GOT3 (cell line): ENCODE data around the gene PCDH9.

ENCODE experiments used
- DNase-seq: peaks from one replicate; lab custom pipeline; 2025; ENCODE audit warnings: mixed read lengths; lab: John Stamatoyannopoulos, UW

The PCDH9 gene

DNA sequence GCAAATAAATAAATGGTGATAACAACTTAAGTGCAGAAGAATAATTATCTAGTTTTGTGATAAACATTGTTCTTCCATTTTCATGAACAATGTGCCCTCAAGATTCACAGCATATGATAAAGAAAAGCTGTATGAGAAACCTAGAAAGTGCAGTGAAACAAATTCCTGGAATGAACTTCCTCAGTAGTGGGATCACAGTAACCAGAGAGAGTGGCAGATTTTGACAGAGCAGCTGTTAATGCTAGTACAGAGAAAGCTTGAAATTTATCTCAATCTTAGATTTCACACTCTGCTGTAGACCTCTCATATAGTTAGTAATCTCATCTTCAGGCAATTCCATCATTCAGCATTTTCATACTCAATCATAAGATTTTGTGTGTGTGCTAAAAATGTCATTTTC, 664.9 kb downstream of the PCDH9 start:
- no peak for DNase-seq

DNA sequence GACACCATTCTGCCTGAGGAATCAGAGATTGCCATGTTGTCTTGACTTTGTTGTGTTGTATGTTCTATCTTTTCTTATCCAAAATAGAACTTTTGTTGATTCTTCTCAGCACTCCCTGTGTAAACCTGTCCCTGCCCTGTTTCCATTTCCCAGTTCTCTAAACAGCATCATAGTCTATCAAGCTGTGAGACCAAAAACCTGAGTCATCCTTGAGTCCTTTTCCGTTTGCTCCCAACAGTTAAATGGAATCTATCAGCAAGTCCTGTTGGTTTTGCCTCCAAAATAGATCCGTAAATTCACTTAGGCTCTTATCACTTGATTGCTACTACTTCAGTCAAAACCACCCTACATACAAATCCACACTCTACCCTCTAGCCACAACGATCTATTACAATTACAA, 667.1 kb downstream of the PCDH9 start:
- no peak for DNase-seq

DNA sequence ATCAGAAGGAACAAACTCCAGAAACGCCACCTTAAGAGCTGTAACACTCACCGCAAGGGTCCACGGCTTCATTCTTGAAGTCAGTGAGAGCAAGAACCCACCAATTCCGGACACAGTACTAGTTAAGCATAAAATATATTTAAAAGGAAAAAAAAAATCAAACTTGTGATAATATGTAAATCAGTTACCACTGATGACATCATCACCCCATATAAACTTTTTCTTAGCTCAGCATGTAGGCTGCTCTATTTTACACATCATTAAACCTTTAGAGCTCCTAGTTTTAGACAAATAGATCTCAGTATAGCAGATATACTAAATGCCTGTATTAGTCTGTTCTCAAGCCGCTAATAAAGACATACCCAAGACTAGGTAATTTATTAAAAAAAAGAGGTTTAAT, 668.1 kb downstream of the PCDH9 start:
- DNase-seq: no peak

DNA sequence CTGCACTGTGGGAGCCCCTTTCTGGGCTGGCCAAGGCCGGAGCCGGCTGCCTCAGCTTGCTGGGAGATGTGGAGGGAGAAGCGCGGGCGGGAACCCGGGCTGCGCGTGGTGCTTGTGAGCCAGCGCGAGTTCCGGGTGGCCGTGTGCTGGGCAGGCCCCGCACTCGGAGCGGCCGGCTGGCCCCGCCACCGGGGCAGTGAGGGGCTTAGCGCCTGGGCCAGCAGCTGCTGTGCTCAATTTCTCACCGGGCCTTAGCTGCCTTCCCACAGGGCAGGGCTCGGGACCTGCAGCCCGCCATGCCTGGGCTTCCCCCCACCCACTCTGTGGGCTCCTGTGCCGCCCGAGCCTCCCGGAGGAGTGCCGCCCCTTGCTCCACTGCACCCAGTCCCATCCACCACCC, 669.1 kb downstream of the PCDH9 start:
- DNase-seq: no peak

DNA sequence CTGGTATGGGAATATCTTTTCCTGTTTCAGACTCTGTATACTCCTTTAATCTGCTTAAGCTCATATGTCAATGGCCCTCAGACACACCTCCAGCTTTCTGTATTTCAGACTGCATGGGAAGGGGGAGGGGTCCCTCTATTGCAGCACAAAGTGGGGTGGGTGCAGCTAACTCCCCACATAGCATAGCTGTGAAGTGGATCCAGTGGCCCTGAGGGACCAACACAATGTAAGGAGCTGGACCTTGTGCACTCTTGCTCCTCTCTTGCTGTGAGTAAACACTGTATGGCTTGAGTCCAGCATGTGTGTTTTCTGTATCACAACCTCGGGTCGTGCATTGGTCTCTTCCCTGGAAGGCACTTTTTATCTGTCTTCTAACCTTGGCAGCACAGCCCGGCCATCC, 669.9 kb downstream of the PCDH9 start:
- no peak for DNase-seq

DNA sequence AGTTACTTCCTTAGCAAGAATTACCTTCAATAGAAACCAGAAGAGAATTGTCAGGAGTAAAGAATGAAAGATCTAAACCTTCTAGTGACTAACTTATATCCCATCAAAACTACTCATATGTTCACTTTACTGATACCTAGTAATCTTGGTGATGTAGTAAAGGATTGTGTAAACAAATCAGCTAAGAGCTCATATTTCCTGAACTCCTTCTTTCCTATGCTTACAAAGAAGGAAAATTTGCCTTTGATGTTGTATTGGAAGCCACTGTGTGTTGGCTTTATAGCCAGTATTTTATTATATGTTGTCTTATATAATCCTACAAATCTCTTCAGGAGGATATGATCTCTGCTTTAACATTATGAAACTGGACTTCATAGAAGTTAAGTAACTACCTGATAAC, 671.0 kb downstream of the PCDH9 start:
- no peak for DNase-seq

DNA sequence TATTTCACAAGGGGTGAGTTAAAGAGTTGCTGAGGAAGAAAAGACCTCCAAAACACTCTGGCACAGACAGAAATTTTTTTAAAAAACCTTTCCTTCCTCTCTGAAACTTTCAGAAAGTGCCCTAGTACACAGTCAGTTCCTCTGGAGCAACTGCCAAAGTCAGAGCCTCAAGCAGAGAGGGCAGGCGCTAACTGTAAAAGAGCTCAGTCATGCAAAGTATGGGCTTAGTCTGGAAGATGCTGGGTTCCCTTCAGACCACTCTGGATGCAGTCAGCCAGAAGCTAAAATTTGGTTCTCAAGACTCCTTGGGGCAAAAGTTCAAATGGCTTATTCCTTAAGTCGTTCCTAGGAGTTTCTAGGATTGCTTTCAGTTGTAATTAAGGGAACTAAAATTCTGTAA, 671.6 kb downstream of the PCDH9 start:
- no peak for DNase-seq

DNA sequence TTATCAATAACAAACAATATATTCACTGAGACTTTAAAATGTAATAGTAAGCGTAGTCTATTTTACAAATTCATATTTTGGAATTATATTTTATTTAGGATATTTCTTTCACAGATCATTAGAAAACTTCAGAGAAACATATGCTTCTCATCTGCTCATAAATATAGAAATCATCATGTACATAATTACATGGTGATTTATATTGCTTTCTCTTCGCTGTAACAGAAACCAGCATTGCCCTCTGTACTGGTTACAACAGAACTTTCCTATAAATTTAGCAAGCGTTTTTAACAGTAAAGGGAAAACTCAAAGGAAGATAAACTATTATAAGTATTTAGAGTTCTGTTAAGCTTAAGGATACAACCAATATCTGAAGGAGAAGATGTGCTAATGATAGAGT, 672.8 kb downstream of the PCDH9 start:
- no peak for DNase-seq

DNA sequence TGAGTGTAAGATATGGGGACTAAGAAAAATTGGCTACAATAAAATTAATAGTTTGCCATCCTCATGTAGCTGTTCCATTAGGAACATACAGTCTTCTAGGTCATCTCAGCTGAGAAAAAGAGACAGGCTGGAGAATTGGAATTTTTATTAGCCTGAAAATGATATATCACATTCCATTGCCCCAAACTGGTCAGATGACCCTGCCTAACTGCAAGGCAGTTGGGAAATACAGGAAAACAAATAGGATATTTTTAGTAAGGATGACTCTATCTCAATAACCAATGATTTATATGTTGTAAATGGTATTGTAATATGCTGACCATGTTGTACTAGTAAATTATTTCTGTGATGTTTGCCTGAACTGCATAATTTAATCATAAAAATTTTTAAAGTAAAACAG, 673.8 kb downstream of the PCDH9 start:
- no peak for DNase-seq

DNA sequence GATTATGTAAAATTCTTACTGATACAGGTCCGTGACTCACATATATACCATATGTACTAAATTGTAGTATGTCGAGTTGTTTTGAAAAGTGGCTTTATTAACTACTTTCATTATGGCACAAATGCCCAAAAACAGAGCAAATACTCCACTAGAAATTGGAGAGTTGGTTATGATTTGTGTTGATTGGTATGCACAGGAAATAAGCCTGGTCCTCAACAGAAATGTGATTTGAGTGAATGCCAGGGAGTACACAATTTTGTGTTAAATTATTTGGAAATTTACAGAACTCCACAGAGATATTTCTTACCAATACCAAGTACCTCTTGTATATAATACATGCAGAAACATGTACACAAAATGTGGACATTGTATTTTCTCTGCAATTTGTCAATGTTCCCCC, 676.7 kb downstream of the PCDH9 start:
- no peak for DNase-seq

DNA sequence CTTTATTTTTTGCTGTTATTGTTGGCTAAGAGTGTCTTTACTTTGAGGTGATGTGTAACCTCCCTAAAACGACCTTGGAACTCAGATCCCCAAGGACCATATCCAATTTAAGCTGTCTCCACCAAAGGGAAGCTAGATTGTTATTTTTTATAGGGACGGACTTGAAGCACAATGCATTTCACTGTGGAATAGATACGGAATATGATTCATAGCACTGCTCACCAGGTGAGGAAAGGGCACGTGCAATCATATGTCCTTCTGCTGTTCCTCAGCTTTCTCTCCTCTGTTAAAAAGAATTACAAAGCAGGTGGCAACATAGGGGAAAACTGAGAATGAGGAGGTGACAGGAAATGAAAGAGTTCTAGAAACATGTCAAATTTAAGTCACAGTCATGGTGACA, 679.0 kb downstream of the PCDH9 start:
- no peak for DNase-seq

DNA sequence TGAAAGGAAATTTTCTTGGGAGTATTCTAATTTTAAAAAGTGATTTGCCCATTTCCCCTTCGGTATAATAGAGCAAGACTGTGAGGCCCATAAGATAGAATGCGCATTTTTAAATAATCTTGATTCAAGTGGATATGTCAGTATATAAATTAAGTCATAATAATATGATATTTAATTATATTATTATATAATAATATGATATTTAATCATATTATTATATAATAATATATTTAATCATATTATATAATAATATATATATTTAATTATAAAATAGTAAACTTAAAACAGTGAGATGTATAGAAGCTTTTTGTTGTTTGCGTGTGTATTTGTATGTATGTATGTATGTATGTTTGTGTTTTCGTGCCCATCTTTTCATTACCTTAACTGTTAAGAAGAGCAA, 682.5 kb downstream of the PCDH9 start:
- no peak for DNase-seq

DNA sequence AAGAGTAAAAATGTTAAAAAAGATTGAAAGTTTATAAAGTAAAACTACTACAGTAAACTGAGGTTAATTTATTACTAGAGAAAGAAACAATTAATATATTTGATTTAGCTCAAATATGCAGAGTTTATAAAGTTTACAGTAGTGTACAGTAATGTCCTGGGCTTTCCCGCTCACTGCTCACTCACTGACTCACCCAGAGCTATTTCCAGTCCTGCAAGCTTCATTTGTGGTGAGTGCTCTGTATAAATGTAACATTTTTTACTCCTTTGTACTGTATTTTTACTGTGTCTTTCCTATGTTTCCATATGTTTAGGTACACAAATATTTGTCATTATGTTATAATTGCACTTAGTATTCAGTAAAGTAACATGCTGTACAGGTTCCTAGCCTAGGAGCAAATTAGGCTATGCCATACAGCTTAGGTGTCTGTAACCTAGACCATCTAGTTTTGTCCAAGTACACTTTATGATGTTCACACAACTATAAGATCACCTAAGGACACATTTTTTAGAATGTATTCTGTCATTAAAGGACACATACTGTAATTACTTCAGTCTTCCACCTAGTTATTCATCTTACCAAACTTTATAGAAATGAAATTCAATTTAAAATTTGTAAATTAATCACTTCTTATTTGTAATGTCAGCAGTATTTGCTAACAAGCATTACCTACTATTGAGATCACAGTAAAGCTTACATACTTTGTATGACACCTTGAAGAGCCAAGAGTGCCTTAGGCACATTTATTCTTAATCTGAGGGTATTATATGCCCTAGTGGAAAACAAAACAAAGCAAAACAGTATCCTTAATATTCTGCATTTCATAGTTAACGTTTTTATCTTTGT, 683.4 kb downstream of the PCDH9 start:
- DNase-seq: no peak

DNA sequence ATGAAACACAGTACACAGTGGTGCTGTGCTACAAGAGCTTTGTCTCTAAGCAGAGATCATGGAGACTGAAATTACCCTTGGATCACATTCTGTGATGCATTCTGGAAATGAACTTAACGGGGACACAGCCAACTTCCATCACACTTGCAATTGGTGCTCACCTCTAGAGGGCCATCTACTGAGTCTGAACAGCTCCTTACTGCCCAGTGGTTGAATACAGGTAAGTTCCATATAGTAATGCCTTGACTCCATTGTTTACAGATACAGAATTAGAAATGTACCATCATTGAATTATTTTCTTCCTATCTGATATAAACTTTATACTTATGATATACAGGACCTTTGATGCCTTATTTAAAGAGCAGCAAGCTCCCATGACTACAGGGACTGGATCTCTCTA, 686.4 kb downstream of the PCDH9 start:
- no peak for DNase-seq

DNA sequence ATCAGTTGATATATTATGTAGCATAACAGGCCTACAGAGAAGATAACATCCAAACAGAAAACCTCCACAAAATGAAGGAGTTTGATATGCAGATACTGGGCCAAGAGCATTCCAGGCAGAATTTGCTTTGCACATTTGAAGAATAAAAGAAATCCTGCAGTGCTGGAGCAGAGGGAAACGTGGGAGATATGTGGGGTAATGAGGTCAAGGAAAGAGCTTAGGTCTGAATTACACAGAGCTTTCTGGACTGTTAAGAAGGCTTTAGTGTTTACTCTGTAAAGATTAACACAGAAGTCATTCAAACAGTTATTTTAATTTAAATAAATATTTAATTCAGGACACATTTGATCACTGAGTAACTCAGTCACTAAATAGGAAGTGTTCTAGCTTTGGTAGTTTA, 692.7 kb downstream of the PCDH9 start:
- no peak for DNase-seq

DNA sequence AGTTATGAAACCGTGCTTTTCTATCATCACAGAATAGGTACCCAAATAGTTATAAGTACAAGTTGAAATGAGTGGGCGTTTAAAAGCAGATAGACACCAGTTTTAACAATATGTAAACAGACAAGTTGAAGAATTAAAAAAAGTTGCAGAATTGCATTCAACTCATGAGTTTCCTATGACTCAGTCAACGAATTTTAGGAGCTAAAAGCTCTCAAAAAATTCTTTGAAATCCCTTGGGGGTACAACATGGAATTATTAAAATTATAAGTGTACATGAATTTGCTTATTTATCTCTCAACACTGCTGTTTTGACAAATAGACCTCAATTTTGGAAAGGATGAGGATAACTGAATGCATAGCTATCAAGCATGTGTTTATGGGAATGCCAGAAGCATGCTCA, 693.4 kb downstream of the PCDH9 start:
- DNase-seq: no peak

DNA sequence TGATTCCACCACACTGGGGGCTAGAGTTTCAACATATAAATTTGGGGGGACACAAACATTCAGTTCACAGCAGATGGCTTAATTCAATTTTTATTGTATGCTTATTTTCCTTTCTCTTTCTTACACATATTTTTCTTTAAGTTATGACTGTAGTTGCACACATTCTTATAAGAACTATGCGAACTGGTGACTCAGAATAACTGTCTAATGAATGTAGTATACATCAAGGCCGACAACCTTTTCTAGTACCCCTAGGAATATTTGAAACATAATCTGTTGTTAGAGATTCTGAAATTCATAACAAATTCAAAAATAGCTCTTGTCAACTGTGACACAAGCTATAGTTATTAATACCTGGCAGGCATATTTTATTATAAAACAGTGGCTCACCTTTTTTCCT, 695.6 kb downstream of the PCDH9 start:
- no peak for DNase-seq

DNA sequence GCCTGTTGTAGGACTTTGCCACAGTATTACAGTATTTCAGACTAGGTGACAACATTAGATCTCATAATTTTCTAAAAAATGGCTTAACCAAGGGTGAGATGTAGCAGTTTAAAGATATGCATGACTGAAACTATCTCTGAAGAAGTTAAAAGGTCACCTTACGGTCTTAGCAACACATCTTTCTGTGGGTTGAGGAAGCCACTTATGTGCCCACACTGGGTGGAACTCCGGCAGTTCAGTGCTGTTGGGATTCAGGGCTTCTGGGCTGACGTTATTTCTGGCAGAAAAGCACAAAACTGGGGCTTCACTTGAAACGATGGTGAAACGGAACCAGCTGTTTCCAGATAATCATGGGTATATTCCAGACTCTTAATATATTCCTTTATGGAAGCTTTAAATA, 697.3 kb downstream of the PCDH9 start:
- no peak for DNase-seq

DNA sequence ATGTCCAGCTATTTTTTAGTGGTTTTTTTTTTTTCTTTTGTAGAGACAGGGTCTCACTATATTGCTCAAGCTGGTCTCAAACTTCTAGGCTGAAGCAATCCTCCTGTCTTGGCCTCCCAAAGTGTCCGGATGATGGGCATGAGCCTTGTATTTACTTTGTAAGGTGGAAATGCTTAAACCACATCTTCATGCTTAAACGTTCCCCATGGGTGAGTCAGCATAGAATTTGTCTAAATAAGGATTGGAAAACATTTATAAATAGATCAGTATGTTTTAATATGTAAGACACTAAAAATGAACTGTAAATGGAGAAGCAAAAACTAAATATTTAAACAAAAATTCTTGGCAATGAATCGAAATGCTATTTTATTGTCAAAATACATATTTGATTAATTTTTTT, 698.0 kb downstream of the PCDH9 start:
- DNase-seq: no peak

DNA sequence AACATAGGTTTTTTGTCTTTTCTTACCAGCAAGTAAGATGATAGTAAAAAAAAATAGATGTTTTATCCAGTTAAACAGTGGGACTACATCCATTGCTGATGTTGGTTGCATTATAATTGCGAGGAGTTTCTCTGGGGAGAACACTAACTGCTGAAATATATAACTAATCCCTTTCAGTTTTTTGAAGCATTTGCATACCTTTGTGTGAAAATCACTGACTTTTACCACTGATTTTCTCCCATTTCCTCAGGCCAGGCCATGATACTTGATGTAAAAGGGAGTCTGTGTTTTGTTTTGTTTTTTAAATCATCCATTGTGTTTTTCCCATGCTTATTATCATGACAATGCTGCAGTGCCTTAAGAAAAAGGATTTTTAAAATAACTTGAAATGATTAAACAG, 699.5 kb downstream of the PCDH9 start:
- DNase-seq: no peak

DNA sequence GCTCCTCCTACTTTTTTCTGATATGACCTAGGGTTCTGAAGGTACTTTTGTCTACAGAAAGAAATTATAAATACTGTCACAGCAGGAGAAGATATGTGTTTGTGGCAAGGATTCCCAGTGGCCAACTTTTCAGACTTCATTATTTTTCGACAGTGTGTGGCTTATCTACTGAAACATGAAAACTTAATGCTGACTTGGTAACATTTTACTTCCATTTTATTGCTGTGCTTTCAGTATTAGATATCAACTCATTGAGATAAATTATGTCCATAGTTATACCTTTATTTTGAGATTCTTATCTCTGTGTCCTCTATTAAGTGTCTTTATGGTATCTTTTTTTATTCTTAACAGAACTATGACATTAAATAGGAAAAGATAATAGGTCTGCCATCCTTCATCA, 700.0 kb downstream of the PCDH9 start:
- DNase-seq: no peak

DNA sequence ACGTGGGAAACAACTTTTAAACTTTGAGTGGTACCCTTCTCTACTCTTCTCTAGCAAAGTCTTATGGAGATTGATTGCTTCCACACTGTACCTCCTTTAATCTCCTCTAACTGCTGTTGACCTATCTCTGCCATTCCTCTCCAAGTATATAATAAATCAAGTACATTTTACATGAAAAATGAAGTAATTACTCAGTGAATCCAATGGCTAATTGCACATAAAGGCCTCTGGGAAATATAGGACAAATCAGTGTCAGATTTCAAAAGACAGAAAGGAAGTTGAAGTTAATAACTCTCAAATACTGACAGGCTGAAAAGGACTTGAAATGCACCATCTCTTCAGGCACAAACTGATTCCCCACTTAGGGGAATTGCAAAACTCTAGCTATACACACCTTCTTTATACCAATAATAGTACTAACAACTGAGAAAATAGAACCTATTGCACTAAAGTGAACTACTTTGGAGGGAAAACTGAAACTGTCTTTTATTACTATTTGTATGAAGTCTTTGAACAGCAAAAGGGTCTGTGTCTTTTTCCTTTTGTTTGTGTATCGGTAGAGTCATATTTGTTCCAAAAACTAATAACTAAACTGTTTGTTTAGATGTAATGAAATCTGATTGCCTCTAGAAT, 701.1 kb downstream of the PCDH9 start:
- DNase-seq: no peak

DNA sequence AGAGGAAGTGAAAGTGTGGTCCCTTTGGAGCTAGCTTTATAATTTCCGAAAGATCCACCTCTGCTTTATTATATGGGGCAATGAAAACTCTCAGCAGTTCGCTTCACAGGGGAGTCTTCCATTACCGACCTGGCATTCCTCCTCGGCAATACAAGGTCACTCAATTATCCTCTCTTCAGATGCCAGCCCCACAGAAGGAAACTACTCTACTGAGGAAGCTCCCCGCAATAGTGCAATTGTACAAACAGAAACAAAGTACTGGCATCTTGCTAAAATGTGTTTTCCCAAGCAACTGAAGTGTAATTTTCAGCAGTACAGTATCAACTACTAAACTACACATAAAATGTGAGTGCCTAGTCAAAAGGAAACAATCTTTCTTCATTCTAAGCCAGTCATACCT, 702.0 kb downstream of the PCDH9 start:
- no peak for DNase-seq
